GM19099 (cell line): ENCODE measurements around the gene CSTB.

ENCODE experiments used
- POLR2A ChIP-seq: IDR thresholded peaks from 3 replicates; pipeline ENCODE4 v1.6.1; 2011; ENCODE audit warnings: low read depth; ENCODE audit not compliant: insufficient read length; ENCODE audit errors: extremely low read depth

CSTB gene, protein sequence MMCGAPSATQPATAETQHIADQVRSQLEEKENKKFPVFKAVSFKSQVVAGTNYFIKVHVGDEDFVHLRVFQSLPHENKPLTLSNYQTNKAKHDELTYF

DNA sequence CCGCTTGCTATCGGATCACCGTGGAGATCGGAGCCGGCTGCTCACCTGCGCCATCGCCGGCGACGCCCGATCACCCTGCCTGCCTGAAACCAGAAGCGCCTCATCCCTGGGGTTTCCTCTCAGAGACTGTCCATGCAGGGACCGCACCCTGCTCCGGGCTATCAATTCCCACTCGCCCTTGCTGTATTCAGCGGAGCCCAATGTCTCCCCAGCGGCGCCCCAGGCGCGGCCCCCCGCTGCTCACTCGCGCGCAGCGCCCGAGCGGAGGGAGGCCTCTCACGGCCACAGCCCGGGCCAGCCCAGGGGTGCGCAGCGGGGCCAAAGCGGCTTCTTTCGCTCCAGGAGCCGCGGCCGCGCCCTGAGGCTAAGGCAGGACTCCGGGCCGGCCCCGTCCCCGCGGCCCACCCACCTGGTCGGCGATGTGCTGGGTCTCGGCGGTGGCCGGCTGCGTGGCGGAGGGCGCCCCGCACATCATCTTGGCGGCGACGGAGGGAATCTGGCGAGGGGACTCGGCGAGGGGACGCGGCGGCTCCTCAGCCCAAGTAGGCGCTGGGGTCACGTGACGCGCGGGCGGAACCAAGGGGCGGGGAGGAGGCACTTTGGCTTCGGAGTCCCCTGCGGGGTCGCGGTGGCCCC, at the start of gene CSTB:
TSS of gene CSTB (minus strand) at position 514 of the 636 bp plus-strand sequence. CDS start at position 475, 39 bp downstream.
- TF ChIP-seq POLR2A: peak; percentile 89

DNA sequence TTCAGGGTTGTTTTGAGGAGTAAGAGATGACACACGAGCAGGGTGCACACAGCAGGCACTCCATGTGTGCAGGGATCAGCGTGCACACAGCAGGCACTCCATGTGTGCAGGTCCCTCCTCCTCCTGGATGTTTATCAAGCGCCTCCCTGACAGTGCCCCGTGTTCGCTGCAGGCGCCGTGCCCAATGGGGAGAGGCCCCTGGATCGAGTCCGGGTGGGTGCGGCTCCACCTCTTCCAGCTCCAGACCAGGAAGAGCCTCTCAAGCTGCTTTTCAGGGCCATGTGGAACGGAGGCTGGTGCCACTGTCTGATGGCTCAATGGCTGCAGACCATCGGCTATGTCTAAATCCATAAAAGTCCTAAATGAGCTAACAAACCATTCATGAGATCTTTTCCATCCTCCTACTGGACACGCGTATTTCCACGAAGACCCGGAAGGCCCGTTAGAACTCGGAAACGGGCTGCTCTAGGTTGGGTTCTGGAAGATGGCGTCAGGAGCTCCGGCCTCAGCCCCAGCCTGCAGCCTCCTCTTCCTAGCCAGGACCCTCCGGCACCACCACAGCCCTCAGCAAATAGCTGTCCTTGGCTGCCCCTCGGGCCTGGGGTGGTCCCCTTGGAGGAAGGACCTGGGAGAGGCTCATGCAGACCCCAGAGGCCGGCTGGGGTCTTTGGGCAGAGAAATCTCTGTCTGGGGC, 49.3 kb upstream of the CSTB start:
- no peak for TF ChIP-seq POLR2A

DNA sequence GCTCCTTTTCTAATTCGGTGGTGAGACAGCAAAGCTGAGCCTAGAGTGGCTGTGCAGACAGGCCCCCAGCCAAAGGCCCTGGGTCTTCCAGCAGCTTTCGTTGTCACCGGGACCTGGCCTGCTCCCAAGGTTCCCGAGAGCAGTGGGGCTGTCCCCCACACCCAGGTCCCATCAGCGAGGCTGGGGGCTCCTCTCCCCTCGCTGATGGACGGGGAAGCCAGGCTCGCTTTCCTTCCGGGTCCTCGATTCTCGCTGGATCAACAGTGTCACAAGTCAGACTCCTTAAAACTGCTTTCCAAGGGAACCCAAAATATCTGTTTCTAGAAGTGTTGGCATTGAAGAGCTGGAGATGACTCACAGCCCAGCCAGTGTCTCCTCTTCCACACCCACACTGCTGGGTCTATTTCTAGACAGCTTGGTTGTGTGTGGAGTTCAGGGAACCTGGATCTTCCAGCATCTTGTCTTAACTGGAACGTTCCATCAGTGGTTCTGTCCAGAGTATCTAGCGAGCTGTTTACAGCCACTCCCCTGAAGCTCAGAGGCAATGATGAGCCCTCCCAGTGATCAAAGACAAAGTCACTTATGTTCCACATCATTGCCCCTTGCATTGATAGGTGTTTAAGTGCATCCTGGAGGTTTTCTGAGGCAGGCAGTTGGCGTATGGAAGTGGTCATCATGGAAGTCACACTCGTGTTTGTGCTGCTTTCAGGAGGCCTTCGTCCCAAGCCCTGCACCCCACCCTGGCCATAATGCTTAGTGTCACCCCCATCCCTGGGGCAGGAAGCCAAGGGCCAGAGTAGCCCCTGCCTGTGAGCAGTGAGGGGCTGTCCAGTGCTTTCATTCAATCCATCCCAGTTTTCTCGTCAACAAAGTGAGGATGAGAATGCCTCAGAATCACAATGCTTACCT, 48.5 kb upstream of the CSTB start:
- TF ChIP-seq POLR2A: no peak

DNA sequence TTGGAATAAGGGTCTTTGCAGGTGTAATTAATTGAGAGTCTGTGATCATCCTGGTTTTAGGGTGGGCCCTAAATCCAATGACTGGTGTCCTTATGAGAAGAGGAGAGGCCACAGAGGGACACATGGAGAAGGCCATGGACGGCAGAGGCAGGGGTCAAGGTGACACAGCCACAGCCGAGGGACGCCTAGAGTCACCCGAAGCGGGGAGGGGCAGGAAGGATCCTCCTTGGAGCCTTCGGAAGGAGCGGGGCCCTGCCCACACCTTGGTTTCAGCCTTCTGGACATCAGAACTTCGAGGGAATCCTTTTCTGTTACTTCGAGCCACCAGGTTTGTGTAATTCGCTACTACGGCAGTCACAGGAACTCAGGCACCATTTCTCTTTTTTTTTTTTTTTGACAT, 44.4 kb upstream of the CSTB start:
- no peak for TF ChIP-seq POLR2A

DNA sequence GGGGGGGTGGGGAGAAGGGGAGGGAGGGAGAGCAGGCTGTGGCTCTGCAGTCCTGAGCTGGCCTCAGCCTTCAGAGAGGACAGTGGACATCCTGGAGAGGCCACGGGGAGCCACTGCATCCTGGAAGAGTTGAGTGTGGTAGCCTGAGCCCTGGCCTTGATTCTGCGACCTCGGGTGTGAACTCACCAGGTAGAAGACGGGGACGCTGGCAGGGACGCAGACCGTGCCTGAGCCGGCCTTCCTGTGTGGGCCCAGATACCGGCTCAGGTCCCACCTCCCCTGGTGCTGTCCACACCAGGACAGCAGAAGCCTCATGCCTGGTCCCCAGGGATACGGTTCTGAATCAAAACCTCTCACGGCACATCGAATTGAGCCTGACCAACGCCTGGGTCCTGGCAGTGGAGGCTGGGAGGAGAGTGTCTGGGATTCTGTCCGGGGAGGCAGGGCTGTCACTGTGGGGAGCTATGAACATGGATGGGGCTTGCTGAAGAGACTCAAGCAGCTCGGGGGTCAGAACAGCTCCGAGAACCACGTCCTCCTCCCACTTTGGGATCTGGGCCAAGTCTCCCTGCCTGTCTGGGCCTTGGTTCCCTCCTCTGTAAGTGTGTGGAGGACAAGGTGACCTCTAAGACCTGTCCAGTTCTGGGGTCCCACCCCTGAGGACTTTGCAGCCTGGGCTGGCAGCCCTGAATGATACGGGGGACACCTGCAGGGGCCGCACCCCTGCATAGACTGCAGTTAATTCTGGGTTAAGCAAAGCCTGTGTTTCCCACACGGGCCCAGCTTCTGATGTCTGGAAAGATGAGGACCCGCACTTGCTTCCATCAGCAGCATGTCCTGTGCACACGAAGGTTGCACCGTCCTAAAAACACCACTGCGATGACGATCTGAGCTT, 43.6 kb upstream of the CSTB start:
- TF ChIP-seq POLR2A: no peak

DNA sequence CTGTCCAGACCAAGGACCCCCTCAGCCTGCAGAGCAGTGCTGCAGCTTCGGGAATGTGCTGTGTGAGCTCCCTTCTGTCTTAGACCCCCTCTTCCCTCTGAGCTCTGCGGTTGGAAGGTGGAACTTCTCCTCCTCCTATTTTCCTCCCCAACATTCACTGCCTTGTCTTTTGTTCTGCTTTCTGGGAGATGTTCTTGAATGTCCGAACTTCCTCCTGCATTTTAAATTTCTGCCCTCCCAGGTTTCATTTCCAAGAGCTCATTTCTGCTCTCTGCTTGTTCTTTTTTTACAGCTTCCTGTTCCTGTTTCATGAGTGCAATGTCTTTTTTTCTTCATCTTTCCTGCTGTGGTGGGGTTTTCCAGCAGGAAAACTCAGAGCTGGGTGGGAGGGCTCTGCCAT, 42.6 kb upstream of the CSTB start:
- TF ChIP-seq POLR2A: no peak

DNA sequence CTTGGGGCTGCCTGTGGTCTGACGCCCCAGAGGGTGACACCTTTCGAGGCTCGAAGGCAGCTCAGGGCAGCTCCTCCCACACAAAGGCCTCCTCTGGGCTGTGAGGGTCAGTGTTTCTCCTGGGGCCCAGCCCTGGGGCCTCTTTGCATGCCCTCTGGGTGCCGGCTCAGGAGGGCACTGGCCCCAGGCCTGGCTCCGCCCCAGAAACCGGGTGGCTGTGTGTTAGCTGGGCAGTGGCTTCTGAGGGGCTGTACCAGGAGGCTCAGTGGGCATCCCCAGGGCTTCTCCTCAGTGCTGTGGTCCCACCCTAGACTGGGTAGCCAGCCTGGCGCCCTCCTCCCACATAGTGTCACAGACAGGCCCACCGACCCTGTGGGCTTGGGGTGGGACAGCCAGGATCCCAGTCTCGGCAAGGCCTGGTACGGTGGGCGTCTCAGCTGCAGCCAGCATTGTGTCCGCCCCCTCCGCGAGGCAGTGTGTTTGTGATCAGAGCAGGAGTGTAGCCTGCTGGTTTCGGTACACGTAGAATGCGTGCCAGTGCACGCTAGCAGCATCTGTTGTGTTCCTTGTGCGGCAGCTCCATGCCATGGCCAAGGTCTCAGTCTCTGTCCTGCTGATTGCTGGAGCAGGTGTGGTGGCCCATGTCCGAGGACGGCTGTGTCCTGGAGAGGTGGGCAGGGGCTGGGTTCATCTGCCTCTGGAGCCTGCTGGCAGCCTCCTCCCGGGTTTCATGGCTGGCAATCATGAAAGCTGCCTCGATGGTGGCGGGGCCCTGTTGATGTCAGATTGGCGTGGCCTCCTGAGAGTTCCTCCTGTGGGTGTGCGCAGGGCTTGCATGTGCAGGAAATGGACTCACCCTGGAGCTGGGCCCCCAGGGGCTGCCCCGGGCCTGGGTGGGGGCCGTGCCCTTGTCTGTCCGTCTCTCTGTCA, 41.3 kb upstream of the CSTB start:
- TF ChIP-seq POLR2A: no peak

DNA sequence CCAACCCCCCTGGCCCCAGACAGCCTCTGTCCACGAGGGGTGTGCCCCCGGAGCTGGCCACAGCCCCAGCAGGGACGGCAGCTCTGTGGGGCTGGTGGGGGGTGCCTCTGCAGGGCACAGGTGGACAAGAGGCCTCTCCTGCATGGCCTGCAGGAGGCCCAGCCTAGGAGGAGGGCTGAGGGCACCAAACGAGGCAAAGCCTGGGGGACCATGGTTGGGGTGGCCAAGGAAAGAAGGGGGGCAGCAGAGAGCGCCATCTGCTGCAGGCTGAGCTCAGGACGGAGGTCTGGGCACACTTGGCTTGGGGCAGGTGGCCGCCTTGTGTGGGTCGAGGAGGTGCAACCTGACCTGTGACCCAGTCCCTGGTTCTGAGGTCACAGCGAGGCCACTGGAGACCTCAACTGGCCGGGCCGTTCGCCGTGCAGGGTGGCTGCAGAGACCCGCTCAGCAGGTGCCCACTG, 40.5 kb upstream of the CSTB start:
- TF ChIP-seq POLR2A: no peak

DNA sequence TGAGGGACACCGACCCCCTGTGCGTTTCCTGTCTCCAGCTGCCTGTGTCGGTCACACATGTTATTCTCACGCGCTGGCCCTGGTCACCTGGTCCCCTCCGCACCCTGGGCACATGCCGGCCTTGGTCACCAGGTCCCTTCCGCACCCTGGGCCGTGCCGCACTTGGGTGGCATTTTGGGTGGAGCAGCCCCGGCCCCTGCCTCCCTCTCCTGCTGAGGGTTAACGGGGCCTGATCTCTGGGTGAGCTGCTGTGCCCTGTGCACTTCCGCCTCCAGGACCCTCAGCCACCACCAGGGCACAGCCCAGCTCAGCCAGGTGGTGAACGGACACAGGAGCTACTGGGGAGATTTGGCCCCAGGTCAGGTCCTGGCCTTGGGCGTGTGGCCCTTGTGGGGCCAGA, 39.9 kb upstream of the CSTB start:
- no peak for TF ChIP-seq POLR2A

DNA sequence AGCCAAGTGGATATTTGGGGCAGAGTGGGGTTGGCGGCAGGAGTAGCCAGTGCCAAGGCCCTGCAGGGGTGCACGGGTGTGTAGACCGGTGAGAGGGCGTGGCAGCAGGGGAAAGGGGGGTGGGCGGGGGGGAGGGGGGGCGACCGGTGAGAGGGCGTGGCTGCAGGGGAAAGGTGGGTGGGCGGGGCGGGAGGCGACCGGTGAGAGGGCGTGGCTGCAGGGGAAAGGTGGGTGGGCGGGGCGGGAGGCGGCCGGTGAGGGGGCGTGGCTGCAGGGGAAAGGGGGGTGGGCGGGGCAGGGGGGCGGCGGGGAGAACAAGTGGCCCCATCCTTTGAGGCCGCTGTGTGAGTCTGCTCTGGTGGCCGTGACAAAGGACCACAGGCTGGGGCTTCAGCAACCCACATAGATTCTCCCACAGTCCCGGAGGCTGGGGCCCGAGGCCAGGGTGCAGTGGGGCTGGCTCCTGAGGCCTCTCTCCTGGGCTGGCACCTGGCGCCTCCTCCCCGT, 39.1 kb upstream of the CSTB start:
- no peak for TF ChIP-seq POLR2A

DNA sequence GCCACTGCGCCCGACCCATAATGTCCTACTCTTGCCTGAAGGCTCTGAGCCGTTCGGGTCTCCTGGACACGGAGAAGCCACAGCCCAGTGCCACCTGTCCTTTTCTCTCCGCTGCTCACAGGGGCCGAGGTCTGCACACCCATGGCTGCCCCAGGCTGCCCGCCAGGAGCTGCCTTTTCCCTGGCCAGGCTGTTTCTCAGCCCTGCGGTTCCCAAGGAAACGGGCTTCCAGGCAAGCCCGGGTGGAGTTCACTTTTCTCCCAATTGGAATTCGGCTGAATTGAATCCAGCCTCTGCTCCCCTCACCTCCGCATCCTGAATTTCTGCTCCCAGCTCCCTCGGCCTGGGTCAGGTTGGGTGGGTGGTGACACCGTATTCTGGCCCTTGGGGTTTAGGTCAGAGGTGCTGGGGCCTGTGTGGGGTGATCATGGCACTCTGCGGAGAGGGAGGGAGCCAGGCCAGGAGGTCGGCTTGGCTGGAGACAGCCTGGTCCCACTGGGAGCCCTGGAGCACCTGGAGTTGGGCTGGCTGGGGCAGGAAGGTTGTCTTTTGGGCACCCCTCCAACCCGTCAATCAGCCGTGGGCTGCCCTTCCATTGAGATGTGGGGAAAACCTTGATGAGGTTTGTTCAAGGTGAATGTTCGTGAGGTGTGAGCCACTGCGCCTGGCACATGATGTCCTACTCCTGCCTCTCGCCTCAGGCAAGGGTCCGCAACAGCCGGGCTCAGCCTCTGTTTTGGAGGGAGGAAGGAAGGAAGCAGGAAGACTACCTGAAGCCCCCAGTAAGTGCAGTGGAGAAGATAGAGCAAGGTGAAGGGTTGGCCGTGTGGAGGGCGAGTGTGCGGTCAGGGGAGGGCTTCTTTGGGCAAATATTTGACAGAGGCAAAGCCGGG, 38.4 kb upstream of the CSTB start:
- no peak for TF ChIP-seq POLR2A

DNA sequence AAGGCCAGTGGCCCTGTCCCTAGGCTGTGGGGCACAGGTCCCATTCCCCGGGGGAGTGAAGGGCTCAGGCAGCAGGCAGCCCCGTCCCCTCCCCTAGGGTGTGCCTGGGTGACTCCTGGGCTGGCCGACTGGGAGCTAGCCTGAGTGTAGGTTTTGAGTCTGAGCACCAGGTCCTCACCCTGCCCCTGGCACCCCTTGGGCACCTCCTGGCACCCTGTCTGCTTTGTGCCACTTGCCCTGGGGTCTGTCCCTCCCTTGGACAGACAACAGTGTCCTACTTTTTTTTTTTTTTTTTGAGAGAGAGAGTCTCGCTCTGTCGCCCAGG, 37.5 kb upstream of the CSTB start:
- no peak for TF ChIP-seq POLR2A
